K562 (cell line): Measurements from ENCODE around the gene CDH19. TPM values are rescaled to one million over a fixed set of nuclear protein-coding genes. Genes with fewer than 3 reads are reported as not detected.

Source experiments
- ATAC-seq: fragments of 200-7000 bp; cut with Tn5 transposase; 3 replicates; pipeline ENCODE4 v1.9.1; 2020; ENCODE audit warnings: moderate library complexity
- BruUV-seq: library from RNA; stranded (reverse); fragments of 400-500 nt; replicated peaks from 2 replicates; lab custom pipeline; 2021; lab: Mats Ljungman, UMichigan
- CTCF ChIA-PET: fragments of 300-600 bp; formaldehyde crosslinking; extraction: SDS; loops from one replicate; lab custom pipeline; 2021; ENCODE audit warnings: low intra/inter-chr PET ratio; lab: Yijun Ruan, JAX
- POLR2A ChIA-PET: fragments of 300-600, 350-650 bp; sonication (Branson Sonifier 250); formaldehyde crosslinking; extraction: SDS; loops from one replicate; lab custom pipeline; 2021; ENCODE audit warnings: antibody characterized with exemption, inconsistent platforms; lab: Yijun Ruan, JAX
- DNase-seq, 4 experiments: peaks; one replicate each; pipeline versions ENCODE4 v3.0.0 to v3.0.0-alpha.2; 2011 to 2018; ENCODE audit warnings: low spot score in 3 of 4, mixed read lengths in 3 of 4; ENCODE audit errors: extremely low read depth in 1 of 4
- FAIRE-seq: peaks from 2 replicates; lab custom pipeline; 2011; peaks lifted over from hg19 to GRCh38; lab: Jason Lieb, UNC
- H2AFZ ChIP-seq: 2 replicates; pipeline ENCODE4 v1.6.0; 2011; ENCODE audit warnings: low read depth, low read length, control low read depth, inconsistent platforms
- H3K27ac ChIP-seq: fragments of 200-600 bp; 3 replicates; pipeline ENCODE4 v1.8.0; 2011; ENCODE audit warnings: low read depth, mild to moderate bottlenecking, control low read depth, inconsistent platforms, low read length, moderate library complexity, mixed read lengths; ENCODE audit errors: extremely low read depth
- H3K27me3 ChIP-seq, 2 experiments: fragments of 300-600 bp in 1 of 2; 2 replicates in 1 of 2; 3 replicates in 1 of 2; pipeline versions ENCODE4 v1.6.0 to v1.8.0; 2011; ENCODE audit warnings: inconsistent platforms in 2 of 2, low read length in 2 of 2, mild to moderate bottlenecking in 1 of 2, mixed read lengths in 1 of 2, moderate library complexity in 1 of 2; ENCODE audit not compliant: control insufficient read depth in 2 of 2, insufficient read depth in 2 of 2
- H3K36me3 ChIP-seq: fragments of 300-600 bp; 3 replicates; pipeline ENCODE4 v1.8.0; 2011; ENCODE audit warnings: mild to moderate bottlenecking, low read length, inconsistent platforms; ENCODE audit not compliant: control insufficient read depth, insufficient read depth
- H3K4me1 ChIP-seq, 2 experiments: fragments of 200-600 bp in 1 of 2; replicated peaks in 1 of 2; 2 replicates in 1 of 2; 3 replicates in 1 of 2; pipeline versions ENCODE4 v1.5.1 to v1.8.0; 2011; ENCODE audit warnings: inconsistent platforms in 2 of 2, low read length in 2 of 2, mild to moderate bottlenecking in 1 of 2, mixed read lengths in 1 of 2, moderate library complexity in 1 of 2; ENCODE audit not compliant: control insufficient read depth in 2 of 2, insufficient read depth in 2 of 2
- H3K4me2 ChIP-seq: 2 replicates; pipeline ENCODE4 v1.6.1; 2011; ENCODE audit warnings: low read length, control low read depth, inconsistent platforms, mixed read lengths; ENCODE audit not compliant: insufficient read depth
- H3K4me3 ChIP-seq: fragments of 200-600 bp; sonication (generic), shearing (Covaris generic); 2 replicates; pipeline ENCODE4 v1.5.1; 2016; ENCODE audit warnings: control low read depth, inconsistent platforms
- H3K79me2 ChIP-seq: fragments of 200-600 bp; 3 replicates; pipeline ENCODE4 v1.8.0; 2011; ENCODE audit warnings: low read length, inconsistent platforms; ENCODE audit not compliant: control insufficient read depth, insufficient read depth
- H3K9ac ChIP-seq, 2 experiments: 2 replicates each; pipeline versions ENCODE4 v1.6.0 to v1.6.1; 2011; ENCODE audit warnings: low read depth in 2 of 2, low read length in 2 of 2, control low read depth in 1 of 2, inconsistent platforms in 1 of 2, mild to moderate bottlenecking in 1 of 2, mixed read lengths in 1 of 2; ENCODE audit not compliant: insufficient read depth in 1 of 2
- H3K9me1 ChIP-seq: one replicate; pipeline ENCODE4 v1.6.0; 2011; ENCODE audit warnings: inconsistent platforms, mild to moderate bottlenecking, low read length, moderate library complexity; ENCODE audit not compliant: control insufficient read depth, insufficient read depth
- H3K9me3 ChIP-seq: replicated peaks from 2 replicates; pipeline ENCODE4 v1.5.1; 2011; ENCODE audit warnings: low read depth, low read length, inconsistent platforms; ENCODE audit not compliant: control insufficient read depth, insufficient read depth
- H4K20me1 ChIP-seq: replicated peaks from 2 replicates; pipeline ENCODE4 v1.6.1; 2011; ENCODE audit warnings: low read length, inconsistent platforms, mixed read lengths; ENCODE audit not compliant: control insufficient read depth, insufficient read depth
- ELF1 ChIP-seq: fragments of 200-800 bp; sonication (Bioruptor generic); IDR thresholded peaks from 2 replicates; pipeline ENCODE4 v1.6.1; 2016; ENCODE audit warnings: missing genetic modification characterization, missing compliant biosample characterization
- MTA1 ChIP-seq: fragments of 450-650 bp; IDR thresholded peaks from 2 replicates; pipeline ENCODE4 v1.6.1; 2017; ENCODE audit warnings: borderline replicate concordance
- SRSF7 ChIP-seq: fragments of 200-400 bp; formaldehyde crosslinking; optimal IDR thresholded peaks from 2 replicates; pipeline ENCODE3; 2017; ENCODE audit warnings: mild to moderate bottlenecking, low read depth, low read length
- ZC3H4 ChIP-seq: sonication (generic); formaldehyde crosslinking; IDR thresholded peaks from 2 replicates; pipeline ENCODE4 v1.9.0; 2021; ENCODE audit warnings: missing genetic modification reagents, borderline replicate concordance
- WGBS: fragments of 100-300 bp; shearing (Covaris generic); methylation state at CpG from one replicate; pipeline ENCODE4 v1.1.6; 2016; ENCODE audit warnings: low coverage, mixed read lengths; ENCODE audit not compliant: insufficient coverage; ENCODE audit errors: missing lambda C conversion rate; 5-methylcytosine and 5-hydroxymethylcytosine counted together
- in situ Hi-C: fragments of 300-500 bp; cut with MboI; formaldehyde crosslinking; loops from 4 replicates; pipeline ENCODE4 v1.15.0; 2018; ENCODE audit warnings: inconsistent platforms, mixed read lengths
- intact Hi-C: fragments of 100-400 bp; cut with micrococcal nuclease; formaldehyde crosslinking; loops from 2 replicates; pipeline ENCODE4 v1.14.2; 2022
- polyA plus RNA-seq, 8 experiments: library from polyadenylated mRNA; depleted of rRNA in 4 of 8; stranded (reverse) in 5 of 8; unstranded in 3 of 8; fragments of >200 nt; fragmentation: Nextera tagmentation in 2 of 8; fragmentation: Illumina TruSeq in 1 of 8; extraction: Ambion mirVana in 2 of 8; extraction: Trizol in 1 of 8; gene quantifications; 2 replicates each; pipeline versions ENCODE4 v1.2.1 to v1.2.3, GENCODE V29; 2011 to 2014; ENCODE audit warnings: inconsistent platforms in 1 of 8, missing spikeins in 1 of 8
- total RNA-seq, 7 experiments: library from RNA; depleted of rRNA in 6 of 7; stranded (reverse); fragments of >200 nt in 6 of 7; fragmentation: Illumina TruSeq in 2 of 7; extraction: Trizol in 2 of 7; gene quantifications; 2 replicates each; pipeline versions ENCODE4 v1.2.1 to v1.2.3, GENCODE V29; 2011 to 2021; ENCODE audit warnings: low replicate concordance in 1 of 7
- TF ChIP-seq, protein P1 (sequence below): fragments of 200-600 bp; sonication (generic); IDR thresholded peaks from one replicate; pipeline ENCODE4 v1.6.1; 2012; ENCODE audit warnings: mild to moderate bottlenecking, low read depth, low read length, inconsistent platforms
- TF ChIP-seq, protein P2 (sequence below): fragments of 450-650 bp; IDR thresholded peaks from 2 replicates; pipeline ENCODE4 v1.7.1; 2018; ENCODE audit warnings: mild to moderate bottlenecking, low read depth; ENCODE audit not compliant: partially characterized antibody

Gene CDH19
- total and polyA plus RNA-seq, 9 of the 15 experiments (the other 6 are each of a cell fraction or from before 2014, with no cell fraction given), result not detected

DNA sequence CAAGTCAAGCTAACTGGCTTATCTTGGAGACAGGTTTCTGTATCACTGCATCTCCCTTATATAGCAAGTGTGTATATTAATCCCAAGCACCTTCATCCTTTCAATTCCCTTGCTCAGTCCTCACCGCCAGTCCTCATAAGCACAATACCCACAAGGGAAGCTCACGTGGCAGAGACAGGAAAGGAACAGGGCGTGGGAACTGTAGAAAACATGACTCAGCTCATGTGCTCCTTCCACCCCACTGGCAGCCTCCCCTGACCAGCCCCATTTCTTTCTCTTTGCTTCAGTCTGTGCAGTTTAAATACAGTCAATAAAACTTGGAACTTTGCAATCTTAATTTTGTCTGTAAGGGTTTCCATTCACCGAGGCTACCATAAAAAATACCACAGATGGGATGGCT lies 36.5 kb upstream of the CDH19 start (continued):
- no peak for TF ChIP-seq ZC3H4 (CRISPR knock-in tag)
- no peak for TF ChIP-seq ELF1 (tag)
- no peak for TF ChIP-seq SRSF7

DNA sequence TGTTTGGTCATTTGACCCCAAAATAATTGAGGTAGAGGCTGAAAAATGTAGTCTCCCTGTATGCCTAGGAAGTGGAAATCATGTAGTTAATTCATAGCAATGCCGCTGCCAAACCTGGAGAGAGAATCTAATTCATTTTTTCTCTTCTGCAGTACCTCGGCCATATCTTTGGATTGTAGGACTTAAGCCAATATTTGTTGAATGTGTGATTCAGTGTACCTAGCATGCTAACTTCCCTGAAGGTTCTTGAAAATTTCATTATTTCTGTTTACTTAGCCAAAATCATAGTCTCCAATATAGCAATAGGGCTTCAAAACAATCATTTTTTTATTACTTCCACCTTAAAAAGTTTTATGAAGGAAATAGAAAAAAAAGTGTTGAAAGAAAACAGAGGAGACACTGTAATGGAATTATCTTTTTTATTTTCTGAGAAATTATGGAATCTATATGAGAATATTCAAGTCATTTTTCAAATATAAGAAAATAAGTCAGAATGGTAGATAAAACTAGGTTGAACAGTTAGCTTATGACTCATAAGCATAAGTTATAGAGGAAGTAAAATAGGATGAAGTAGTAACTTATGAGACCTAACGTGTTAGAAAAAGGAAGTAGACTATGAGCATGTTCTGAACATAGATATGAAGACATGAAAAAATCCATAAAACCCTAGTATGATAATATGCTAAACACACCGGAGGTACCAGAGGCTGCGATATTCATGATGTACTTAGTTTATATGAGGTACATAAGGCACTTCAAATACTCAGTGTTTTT lies 35.2 kb upstream of the CDH19 start:
- no peaks in the 10 kb centered on the region for H3K9me1 ChIP-seq
- no peaks in the 10 kb centered on the region for H3K36me3 ChIP-seq
- H3K27me3 ChIP-seq, result no peaks in the 10 kb centered on the region
- intact Hi-C loops, result no loop called here
- FAIRE-seq (no peak), DNase-seq (no peak), ATAC-seq (no peak)
- no peak overlapping the region for H3K4me2 ChIP-seq
- POLR2A ChIA-PET, result no interaction called here
- in situ Hi-C loops, result no loop called here
- no peak overlapping the region for H3K9ac ChIP-seq
- no peaks in the 10 kb centered on the region for H3K9me3 ChIP-seq
- no peak overlapping the region for H3K27ac ChIP-seq
- 2% methylated on average over 5 of the region's 5 CpGs for WGBS
- no TSS peak for BruUV-seq
- CTCF ChIA-PET, result no interaction called here
- no peaks in the 10 kb centered on the region for H4K20me1 ChIP-seq
- no peak overlapping the region for H3K4me3 ChIP-seq
- H2AFZ ChIP-seq, result no peak overlapping the region
- no peaks in the 10 kb centered on the region for H3K79me2 ChIP-seq
- H3K4me1 ChIP-seq, result no peaks in the 10 kb centered on the region
- TF ChIP-seq, protein P1, sequence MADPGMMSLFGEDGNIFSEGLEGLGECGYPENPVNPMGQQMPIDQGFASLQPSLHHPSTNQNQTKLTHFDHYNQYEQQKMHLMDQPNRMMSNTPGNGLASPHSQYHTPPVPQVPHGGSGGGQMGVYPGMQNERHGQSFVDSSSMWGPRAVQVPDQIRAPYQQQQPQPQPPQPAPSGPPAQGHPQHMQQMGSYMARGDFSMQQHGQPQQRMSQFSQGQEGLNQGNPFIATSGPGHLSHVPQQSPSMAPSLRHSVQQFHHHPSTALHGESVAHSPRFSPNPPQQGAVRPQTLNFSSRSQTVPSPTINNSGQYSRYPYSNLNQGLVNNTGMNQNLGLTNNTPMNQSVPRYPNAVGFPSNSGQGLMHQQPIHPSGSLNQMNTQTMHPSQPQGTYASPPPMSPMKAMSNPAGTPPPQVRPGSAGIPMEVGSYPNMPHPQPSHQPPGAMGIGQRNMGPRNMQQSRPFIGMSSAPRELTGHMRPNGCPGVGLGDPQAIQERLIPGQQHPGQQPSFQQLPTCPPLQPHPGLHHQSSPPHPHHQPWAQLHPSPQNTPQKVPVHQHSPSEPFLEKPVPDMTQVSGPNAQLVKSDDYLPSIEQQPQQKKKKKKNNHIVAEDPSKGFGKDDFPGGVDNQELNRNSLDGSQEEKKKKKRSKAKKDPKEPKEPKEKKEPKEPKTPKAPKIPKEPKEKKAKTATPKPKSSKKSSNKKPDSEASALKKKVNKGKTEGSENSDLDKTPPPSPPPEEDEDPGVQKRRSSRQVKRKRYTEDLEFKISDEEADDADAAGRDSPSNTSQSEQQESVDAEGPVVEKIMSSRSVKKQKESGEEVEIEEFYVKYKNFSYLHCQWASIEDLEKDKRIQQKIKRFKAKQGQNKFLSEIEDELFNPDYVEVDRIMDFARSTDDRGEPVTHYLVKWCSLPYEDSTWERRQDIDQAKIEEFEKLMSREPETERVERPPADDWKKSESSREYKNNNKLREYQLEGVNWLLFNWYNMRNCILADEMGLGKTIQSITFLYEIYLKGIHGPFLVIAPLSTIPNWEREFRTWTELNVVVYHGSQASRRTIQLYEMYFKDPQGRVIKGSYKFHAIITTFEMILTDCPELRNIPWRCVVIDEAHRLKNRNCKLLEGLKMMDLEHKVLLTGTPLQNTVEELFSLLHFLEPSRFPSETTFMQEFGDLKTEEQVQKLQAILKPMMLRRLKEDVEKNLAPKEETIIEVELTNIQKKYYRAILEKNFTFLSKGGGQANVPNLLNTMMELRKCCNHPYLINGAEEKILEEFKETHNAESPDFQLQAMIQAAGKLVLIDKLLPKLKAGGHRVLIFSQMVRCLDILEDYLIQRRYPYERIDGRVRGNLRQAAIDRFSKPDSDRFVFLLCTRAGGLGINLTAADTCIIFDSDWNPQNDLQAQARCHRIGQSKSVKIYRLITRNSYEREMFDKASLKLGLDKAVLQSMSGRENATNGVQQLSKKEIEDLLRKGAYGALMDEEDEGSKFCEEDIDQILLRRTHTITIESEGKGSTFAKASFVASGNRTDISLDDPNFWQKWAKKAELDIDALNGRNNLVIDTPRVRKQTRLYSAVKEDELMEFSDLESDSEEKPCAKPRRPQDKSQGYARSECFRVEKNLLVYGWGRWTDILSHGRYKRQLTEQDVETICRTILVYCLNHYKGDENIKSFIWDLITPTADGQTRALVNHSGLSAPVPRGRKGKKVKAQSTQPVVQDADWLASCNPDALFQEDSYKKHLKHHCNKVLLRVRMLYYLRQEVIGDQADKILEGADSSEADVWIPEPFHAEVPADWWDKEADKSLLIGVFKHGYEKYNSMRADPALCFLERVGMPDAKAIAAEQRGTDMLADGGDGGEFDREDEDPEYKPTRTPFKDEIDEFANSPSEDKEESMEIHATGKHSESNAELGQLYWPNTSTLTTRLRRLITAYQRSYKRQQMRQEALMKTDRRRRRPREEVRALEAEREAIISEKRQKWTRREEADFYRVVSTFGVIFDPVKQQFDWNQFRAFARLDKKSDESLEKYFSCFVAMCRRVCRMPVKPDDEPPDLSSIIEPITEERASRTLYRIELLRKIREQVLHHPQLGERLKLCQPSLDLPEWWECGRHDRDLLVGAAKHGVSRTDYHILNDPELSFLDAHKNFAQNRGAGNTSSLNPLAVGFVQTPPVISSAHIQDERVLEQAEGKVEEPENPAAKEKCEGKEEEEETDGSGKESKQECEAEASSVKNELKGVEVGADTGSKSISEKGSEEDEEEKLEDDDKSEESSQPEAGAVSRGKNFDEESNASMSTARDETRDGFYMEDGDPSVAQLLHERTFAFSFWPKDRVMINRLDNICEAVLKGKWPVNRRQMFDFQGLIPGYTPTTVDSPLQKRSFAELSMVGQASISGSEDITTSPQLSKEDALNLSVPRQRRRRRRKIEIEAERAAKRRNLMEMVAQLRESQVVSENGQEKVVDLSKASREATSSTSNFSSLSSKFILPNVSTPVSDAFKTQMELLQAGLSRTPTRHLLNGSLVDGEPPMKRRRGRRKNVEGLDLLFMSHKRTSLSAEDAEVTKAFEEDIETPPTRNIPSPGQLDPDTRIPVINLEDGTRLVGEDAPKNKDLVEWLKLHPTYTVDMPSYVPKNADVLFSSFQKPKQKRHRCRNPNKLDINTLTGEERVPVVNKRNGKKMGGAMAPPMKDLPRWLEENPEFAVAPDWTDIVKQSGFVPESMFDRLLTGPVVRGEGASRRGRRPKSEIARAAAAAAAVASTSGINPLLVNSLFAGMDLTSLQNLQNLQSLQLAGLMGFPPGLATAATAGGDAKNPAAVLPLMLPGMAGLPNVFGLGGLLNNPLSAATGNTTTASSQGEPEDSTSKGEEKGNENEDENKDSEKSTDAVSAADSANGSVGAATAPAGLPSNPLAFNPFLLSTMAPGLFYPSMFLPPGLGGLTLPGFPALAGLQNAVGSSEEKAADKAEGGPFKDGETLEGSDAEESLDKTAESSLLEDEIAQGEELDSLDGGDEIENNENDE, result no peak
- TF ChIP-seq, protein P2, sequence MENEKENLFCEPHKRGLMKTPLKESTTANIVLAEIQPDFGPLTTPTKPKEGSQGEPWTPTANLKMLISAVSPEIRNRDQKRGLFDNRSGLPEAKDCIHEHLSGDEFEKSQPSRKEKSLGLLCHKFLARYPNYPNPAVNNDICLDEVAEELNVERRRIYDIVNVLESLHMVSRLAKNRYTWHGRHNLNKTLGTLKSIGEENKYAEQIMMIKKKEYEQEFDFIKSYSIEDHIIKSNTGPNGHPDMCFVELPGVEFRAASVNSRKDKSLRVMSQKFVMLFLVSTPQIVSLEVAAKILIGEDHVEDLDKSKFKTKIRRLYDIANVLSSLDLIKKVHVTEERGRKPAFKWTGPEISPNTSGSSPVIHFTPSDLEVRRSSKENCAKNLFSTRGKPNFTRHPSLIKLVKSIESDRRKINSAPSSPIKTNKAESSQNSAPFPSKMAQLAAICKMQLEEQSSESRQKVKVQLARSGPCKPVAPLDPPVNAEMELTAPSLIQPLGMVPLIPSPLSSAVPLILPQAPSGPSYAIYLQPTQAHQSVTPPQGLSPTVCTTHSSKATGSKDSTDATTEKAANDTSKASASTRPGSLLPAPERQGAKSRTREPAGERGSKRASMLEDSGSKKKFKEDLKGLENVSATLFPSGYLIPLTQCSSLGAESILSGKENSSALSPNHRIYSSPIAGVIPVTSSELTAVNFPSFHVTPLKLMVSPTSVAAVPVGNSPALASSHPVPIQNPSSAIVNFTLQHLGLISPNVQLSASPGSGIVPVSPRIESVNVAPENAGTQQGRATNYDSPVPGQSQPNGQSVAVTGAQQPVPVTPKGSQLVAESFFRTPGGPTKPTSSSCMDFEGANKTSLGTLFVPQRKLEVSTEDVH, result no peak
- TF ChIP-seq MTA1, result no peak
